Endothelial cell of umbilical vein (primary cell): ENCODE results near the gene KLC1. TPM values are rescaled to one million over a fixed set of nuclear protein-coding genes. Genes with fewer than 3 reads are reported as not detected.

Experiments
- BruUV-seq: library from RNA; stranded (reverse); fragments of 400-500 nt; replicated peaks from 2 replicates; lab custom pipeline; 2021; lab: Mats Ljungman, UMichigan
- CTCF ChIA-PET: fragments of 300-600, 350-600 bp; sonication (Branson Sonifier 250); formaldehyde crosslinking; loops from one replicate; lab custom pipeline; 2021; ENCODE audit warnings: antibody characterized with exemption, inconsistent platforms; lab: Charles Lee
- POLR2A ChIA-PET: fragments of 300-600, 350-600 bp; sonication (Branson Sonifier 250); formaldehyde crosslinking; loops from one replicate; lab custom pipeline; 2021; ENCODE audit warnings: antibody characterized with exemption, inconsistent platforms; lab: Charles Lee
- DNase-seq: peaks from one replicate; pipeline ENCODE4 v3.0.0-alpha.2; 2011; ENCODE audit warnings: low read depth, low spot score
- FAIRE-seq: peaks from 2 replicates; lab custom pipeline; 2011; peaks lifted over from hg19 to GRCh38; lab: Jason Lieb, UNC
- H2AFZ ChIP-seq: 2 replicates; pipeline ENCODE4 v1.6.0; 2012; ENCODE audit warnings: low read depth, low read length, control low read depth, inconsistent platforms
- H3K27ac ChIP-seq: 2 replicates; pipeline ENCODE4 v1.5.1; 2011; ENCODE audit warnings: low read depth, mild to moderate bottlenecking, control low read depth, low read length, moderate library complexity; ENCODE audit not compliant: insufficient read depth
- H3K27me3 ChIP-seq, 2 experiments: 2 replicates each; pipeline versions ENCODE4 v1.6.0 to v1.6.1; 2011; ENCODE audit warnings: low read length in 2 of 2, mixed read lengths in 1 of 2; ENCODE audit not compliant: control insufficient read depth in 2 of 2, insufficient read depth in 2 of 2
- H3K36me3 ChIP-seq, 2 experiments: 2 replicates in 1 of 2; 3 replicates in 1 of 2; pipeline ENCODE4 v1.5.1; 2011; ENCODE audit warnings: low read length in 2 of 2, mild to moderate bottlenecking in 1 of 2, moderate library complexity in 1 of 2; ENCODE audit not compliant: control insufficient read depth in 2 of 2, insufficient read depth in 2 of 2; ENCODE audit errors: extremely low read depth in 1 of 2
- H3K4me1 ChIP-seq: 3 replicates; pipeline ENCODE4 v1.5.1; 2011; ENCODE audit warnings: mild to moderate bottlenecking, low read length; ENCODE audit not compliant: control insufficient read depth, insufficient read depth; ENCODE audit errors: extremely low read depth
- H3K4me2 ChIP-seq: 2 replicates; pipeline ENCODE4 v1.6.1; 2011; ENCODE audit warnings: low read length, control low read depth, mixed read lengths; ENCODE audit not compliant: insufficient read depth
- H3K4me3 ChIP-seq, 3 experiments: fragments of 200-600 bp in 1 of 3; sonication (generic), shearing (Covaris generic) in 1 of 3; replicated peaks in 1 of 3; 2 replicates each; pipeline ENCODE4 v1.5.1; 2011 to 2016; ENCODE audit warnings: control low read depth in 3 of 3, low read length in 3 of 3, mild to moderate bottlenecking in 2 of 3, inconsistent platforms in 1 of 3, low read depth in 1 of 3, moderate library complexity in 1 of 3; ENCODE audit not compliant: insufficient read depth in 1 of 3
- H3K79me2 ChIP-seq: 2 replicates; pipeline ENCODE4 v1.6.0; 2012; ENCODE audit warnings: low read length, inconsistent platforms; ENCODE audit not compliant: control insufficient read depth, insufficient read depth
- H3K9ac ChIP-seq: replicated peaks from 2 replicates; pipeline ENCODE3; 2011; ENCODE audit warnings: low read length, control low read depth; ENCODE audit not compliant: insufficient read depth; ENCODE audit errors: extremely low read depth
- H3K9me1 ChIP-seq: replicated peaks from 3 replicates; pipeline ENCODE4 v1.6.0; 2011; ENCODE audit warnings: mild to moderate bottlenecking, low read length; ENCODE audit not compliant: control insufficient read depth, insufficient read depth; ENCODE audit errors: extremely low read depth
- H3K9me3 ChIP-seq: replicated peaks from 2 replicates; pipeline ENCODE4 v1.5.1; 2012; ENCODE audit warnings: low read length, inconsistent platforms; ENCODE audit not compliant: control insufficient read depth, insufficient read depth
- H4K20me1 ChIP-seq: replicated peaks from 2 replicates; pipeline ENCODE3; 2011; ENCODE audit warnings: mild to moderate bottlenecking, low read length; ENCODE audit not compliant: control insufficient read depth, insufficient read depth; ENCODE audit errors: extremely low read depth
- FOS ChIP-seq: IDR thresholded peaks from 2 replicates; pipeline ENCODE4 v1.6.1; 2011; ENCODE audit warnings: mild to moderate bottlenecking, low read length, moderate library complexity, borderline replicate concordance; ENCODE audit not compliant: insufficient read depth
- GATA2 ChIP-seq: IDR thresholded peaks from 2 replicates; pipeline ENCODE4 v1.7.0; 2011; ENCODE audit warnings: low read depth, mild to moderate bottlenecking, moderate library complexity, mixed read lengths, low read length; ENCODE audit not compliant: insufficient read length, insufficient read depth
- JUN ChIP-seq: IDR thresholded peaks from 2 replicates; pipeline ENCODE4 v1.6.1; 2011; ENCODE audit warnings: borderline replicate concordance, low read depth; ENCODE audit not compliant: insufficient read length, insufficient read depth
- POLR2AphosphoS5 ChIP-seq: IDR thresholded peaks from 2 replicates; pipeline ENCODE4 v1.6.1; 2012; ENCODE audit warnings: low read depth, mild to moderate bottlenecking, control low read depth, low read length, moderate library complexity; ENCODE audit not compliant: insufficient read depth
- dilution Hi-C: fragments of 300-500 bp; cut with MboI; formaldehyde crosslinking; loops from one replicate; pipeline ENCODE4 v1.15.0; 2019; ENCODE audit warnings: low sequenced_read_pairs; ENCODE audit not compliant: extremely low pct_ligation_motif_present
- intact Hi-C: fragments of 100-400 bp; cut with micrococcal nuclease; formaldehyde crosslinking; loops from one replicate; pipeline ENCODE4 v1.10.0; 2022
- polyA plus RNA-seq, 4 experiments: library from polyadenylated mRNA; depleted of rRNA in 3 of 4; stranded (reverse) in 3 of 4; unstranded in 1 of 4; fragments of >200 nt; gene quantifications; 2 replicates each; pipeline versions ENCODE4 v1.2.1 to v1.2.3, GENCODE V29; 2011 to 2012; ENCODE audit warnings: missing spikeins in 1 of 4
- total RNA-seq: library from RNA; stranded (reverse); gene quantifications from 2 replicates; pipeline ENCODE4 v1.2.3, GENCODE V29; 2021
- TF ChIP-seq, protein P1 (sequence below), 2 donors: IDR thresholded peaks; 1 replicate in 1 of 2; 2 replicates in 1 of 2; pipeline ENCODE4 v1.5.1; 2011; ENCODE audit warnings: low read length in 2 of 2, mild to moderate bottlenecking in 2 of 2, moderate library complexity in 2 of 2, control low read depth in 1 of 2, inconsistent platforms in 1 of 2, low read depth in 1 of 2; ENCODE audit not compliant: insufficient read depth in 1 of 2; ENCODE audit errors: extremely low read depth in 1 of 2

Gene KLC1
- total and polyA plus RNA-seq, 2 donors (not counting 3 experiments of a cell fraction or from before 2014, with no cell fraction given) = 124 to 233 TPM

DNA sequence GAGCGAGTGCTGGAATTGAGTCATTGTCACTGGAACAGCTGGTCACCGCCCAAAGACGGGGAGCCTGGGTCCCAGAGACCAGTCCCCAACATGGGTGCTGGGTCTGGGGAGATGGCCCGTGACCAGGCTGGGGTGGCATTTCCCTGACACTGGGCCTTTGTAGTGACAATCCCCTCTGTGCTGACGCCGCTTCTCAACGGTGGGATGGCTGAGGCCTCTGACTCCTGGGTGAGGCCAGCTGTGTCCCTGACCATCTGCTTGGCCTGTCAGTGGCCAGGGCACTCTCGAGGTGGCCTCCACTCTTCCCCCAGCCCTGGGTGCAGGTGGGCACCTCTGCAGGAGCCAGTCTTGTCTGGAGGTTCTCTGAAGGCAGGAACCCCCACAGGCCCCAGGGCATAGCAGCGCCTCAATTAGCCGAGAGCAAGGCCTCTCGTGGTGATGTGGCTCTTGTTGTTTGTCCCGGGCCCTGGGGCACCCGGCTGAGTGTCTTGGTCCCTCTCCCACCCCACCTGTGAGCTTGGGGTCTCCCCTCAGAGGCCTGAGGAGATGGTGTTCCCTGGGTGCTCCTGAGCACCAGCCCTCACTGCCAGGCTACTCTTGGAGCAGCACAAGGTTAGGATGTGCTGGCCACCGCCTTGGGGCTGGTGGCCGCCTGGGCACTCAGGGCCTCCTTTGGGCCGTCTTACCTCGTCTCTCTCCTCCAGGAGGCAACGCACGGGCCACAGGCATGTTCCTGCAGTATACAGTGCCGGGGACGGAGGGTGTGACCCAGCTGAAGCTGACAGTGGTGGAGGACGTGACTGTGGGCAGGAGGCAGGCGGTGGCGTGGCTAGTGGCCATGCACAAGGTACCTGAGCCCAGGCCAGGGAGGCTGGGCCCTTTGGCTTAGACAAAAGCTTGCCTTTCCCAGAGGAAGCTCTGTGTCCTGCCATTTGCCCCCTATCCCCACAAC is 103.2 kb downstream of the KLC1 start:
- no peak overlapping the region for H3K9ac ChIP-seq
- BruUV-seq = no TSS peak
- POLR2A ChIA-PET = no interaction called here
- CTCF ChIA-PET = interaction anchor here (1.3 kb wide), 1 partner anchor 21 kb away, joined by 3 read pairs; no protein-coding TSS in a partner anchor
- no peak for DNase-seq
- no peaks in the 10 kb centered on the region for H3K79me2 ChIP-seq
- no peaks in the 10 kb centered on the region for H3K4me1 ChIP-seq
- intact Hi-C loops (no loop called here), dilution Hi-C loops (no loop called here)
- no peak overlapping the region for H2AFZ ChIP-seq
- H4K20me1 ChIP-seq = no peaks in the 10 kb centered on the region
- no peak overlapping the region for H3K27ac ChIP-seq
- H3K36me3 ChIP-seq = peaks cover 0 to 35% of the 10 kb centered on the region in 2 experiments
- no peak overlapping the region for H3K4me2 ChIP-seq
- no peak for FAIRE-seq
- no peaks in the 10 kb centered on the region for H3K9me1 ChIP-seq
- no peak overlapping the region for H3K4me3 ChIP-seq
- H3K27me3 ChIP-seq = no peaks in the 10 kb centered on the region
- H3K9me3 ChIP-seq = no peaks in the 10 kb centered on the region
- TF ChIP-seq POLR2AphosphoS5 (peak; percentile 16), JUN (no peak)

DNA sequence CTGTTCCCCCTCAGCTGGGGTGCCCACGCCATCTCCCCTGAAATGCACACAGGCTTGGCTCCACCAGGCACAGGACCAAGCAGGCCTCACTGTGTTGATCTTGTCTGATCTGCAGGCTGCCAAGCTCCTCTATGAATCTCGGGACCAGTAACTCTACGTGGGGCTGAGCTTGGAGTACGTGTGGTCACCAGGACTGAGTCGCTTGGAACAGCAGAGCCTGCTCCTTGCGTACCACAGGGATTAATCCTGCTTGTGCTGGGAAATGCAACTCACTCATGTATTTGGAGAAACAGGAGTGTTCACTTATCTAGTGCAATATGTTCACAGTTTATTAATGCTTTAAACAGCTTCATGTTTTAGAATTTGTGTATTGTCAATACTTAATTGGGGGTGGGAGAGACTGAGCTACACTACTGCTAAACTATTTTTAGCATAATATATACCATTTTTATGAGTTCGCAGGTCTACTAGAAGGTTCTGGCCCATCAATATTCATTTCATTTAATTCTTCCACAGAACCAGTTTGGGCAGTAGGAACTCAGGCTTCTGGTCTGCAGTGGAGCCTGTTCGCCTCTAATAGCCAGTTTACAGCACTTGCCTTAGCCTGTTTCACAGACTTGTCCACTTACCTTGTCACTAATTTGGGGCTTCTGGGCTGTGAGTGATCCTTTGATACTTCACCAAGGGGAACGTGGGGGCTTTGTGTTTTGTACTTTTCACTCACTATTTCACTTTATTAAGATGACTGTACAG is 104.0 kb downstream of the KLC1 start:
- Histone ChIP-seq H3K79me2 (no peaks in the 10 kb centered on the region), H3K9me1 (no peaks in the 10 kb centered on the region), H3K27me3 (no peaks in the 10 kb centered on the region), H3K4me3 (no peak overlapping the region), H2AFZ (no peak overlapping the region), H3K36me3 (peaks cover 0 to 38% of the 10 kb centered on the region in 2 experiments), H3K27ac (no peak overlapping the region), H4K20me1 (no peaks in the 10 kb centered on the region), H3K9me3 (no peaks in the 10 kb centered on the region), H3K9ac (no peak overlapping the region), H3K4me1 (no peaks in the 10 kb centered on the region), H3K4me2 (no peak overlapping the region)
- TSS peak; percentile 53 for BruUV-seq
- dilution Hi-C loops = no loop called here
- ChIA-PET CTCF (interaction anchor here (1.3 kb wide), 1 partner anchor 20 kb away, joined by 3 read pairs; no protein-coding TSS in a partner anchor), POLR2A (no interaction called here)
- TF ChIP-seq FOS (no peak), GATA2 (no peak)
- TF ChIP-seq, protein P1, sequence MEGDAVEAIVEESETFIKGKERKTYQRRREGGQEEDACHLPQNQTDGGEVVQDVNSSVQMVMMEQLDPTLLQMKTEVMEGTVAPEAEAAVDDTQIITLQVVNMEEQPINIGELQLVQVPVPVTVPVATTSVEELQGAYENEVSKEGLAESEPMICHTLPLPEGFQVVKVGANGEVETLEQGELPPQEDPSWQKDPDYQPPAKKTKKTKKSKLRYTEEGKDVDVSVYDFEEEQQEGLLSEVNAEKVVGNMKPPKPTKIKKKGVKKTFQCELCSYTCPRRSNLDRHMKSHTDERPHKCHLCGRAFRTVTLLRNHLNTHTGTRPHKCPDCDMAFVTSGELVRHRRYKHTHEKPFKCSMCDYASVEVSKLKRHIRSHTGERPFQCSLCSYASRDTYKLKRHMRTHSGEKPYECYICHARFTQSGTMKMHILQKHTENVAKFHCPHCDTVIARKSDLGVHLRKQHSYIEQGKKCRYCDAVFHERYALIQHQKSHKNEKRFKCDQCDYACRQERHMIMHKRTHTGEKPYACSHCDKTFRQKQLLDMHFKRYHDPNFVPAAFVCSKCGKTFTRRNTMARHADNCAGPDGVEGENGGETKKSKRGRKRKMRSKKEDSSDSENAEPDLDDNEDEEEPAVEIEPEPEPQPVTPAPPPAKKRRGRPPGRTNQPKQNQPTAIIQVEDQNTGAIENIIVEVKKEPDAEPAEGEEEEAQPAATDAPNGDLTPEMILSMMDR (IDR thresholded peaks at IDR 0.05; ENCODE audit: extremely low read depth in 1 of 2, insufficient read depth in 1 of 2, low read depth in 1 of 2, low read length in 2 of 2) = no peak
- DNase-seq (no peak), FAIRE-seq (no peak)
- intact Hi-C loops = no loop called here
